GM21390 (cell line): ENCODE data around the gene CBX4.

Experiments
- ATAC-seq: cut with Tn5 transposase; IDR thresholded peaks from one replicate; pipeline ENCODE4 v1.9.1; 2021; ENCODE audit not compliant: unreplicated experiment

Gene CBX4

GRCh38 chr17:79802736-79803420, 36.4 kb downstream of the CBX4 start:
- no peak for ATAC-seq

- no peak for ATAC-seq
These were observed 37.1 kb downstream of the CBX4 start for GRCh38 chr17:79802039-79802735.

GRCh38 chr17:79801156-79802038, 37.8 kb downstream of the CBX4 start:
- no peak for ATAC-seq

- no peak for ATAC-seq
These were observed 38.7 kb downstream of the CBX4 start for GRCh38 chr17:79800325-79801155.

- ATAC-seq: no peak
These were observed 39.5 kb downstream of the CBX4 start for GRCh38 chr17:79799538-79800324.

GRCh38 chr17:79799174-79799537, 40.1 kb downstream of the CBX4 start:
- no peak for ATAC-seq

GRCh38 chr17:79798299-79799173, 40.7 kb downstream of the CBX4 start:
- ATAC-seq: no peak

GRCh38 chr17:79797492-79798298, 41.5 kb downstream of the CBX4 start:
- peak; percentile 3 for ATAC-seq

- ATAC-seq: peak; percentile 84
These were observed 42.3 kb downstream of the CBX4 start, which contains the start of gene CBX8 for GRCh38 chr17:79796763-79797491. Gene CBX8, minus strand, starts transcription at chr17:79797077. Its CDS starts 79 bp downstream, at chr17:79796998.

- no peak for ATAC-seq
These were observed 42.8 kb downstream of the CBX4 start for GRCh38 chr17:79796444-79796762.

GRCh38 chr17:79795795-79796443, 43.3 kb downstream of the CBX4 start:
- ATAC-seq: no peak

- no peak for ATAC-seq
These were observed 44.4 kb downstream of the CBX4 start for GRCh38 chr17:79794659-79795511.

- ATAC-seq: no peak
These were observed 45.3 kb downstream of the CBX4 start for GRCh38 chr17:79793924-79794304.

- no peak for ATAC-seq
These were observed 46.0 kb downstream of the CBX4 start for GRCh38 chr17:79792984-79793923.

GRCh38 chr17:79792341-79792871, 46.8 kb downstream of the CBX4 start:
- no peak for ATAC-seq
